ENCODE data around the gene USP37.

Gene USP37

GRCh38 chr2:218513676-218514075 lies 54.5 kb downstream of the USP37 start:
- Histone ChIP-seq H3K9me2 (replicated peaks; ENCODE audit: low read depth, low read length) (no peaks in the 10 kb centered on the region), H3K9me3 (ENCODE audit: insufficient read depth, low read depth, low read length) (no peaks in the 10 kb centered on the region), H4K20me1 (ENCODE audit: insufficient read depth, low read length, poor library complexity, severe bottlenecking) (peaks cover 3% of the 10 kb centered on the region), H3K4me1 (ENCODE audit: insufficient read depth, low read length, poor library complexity, severe bottlenecking) (no peaks in the 10 kb centered on the region), H3K27me3 (ENCODE audit: insufficient read depth, low read length, poor library complexity, severe bottlenecking) (no peaks in the 10 kb centered on the region), H2AFZ (ENCODE audit: low read length) (no peak overlapping the region), H3F3A (ENCODE audit: low read depth) (peaks cover 4% of the 10 kb centered on the region; the same call in 1 of the 2 replicates), H3K4me3 (ENCODE audit: low read length, poor library complexity, severe bottlenecking) (no peak overlapping the region), H3K79me2 (ENCODE audit: insufficient read depth, low read length) (peaks cover 30% of the 10 kb centered on the region; the same call in 1 of the 2 replicates), H3K9ac (ENCODE audit: low read depth, low read length, poor library complexity, severe bottlenecking) (no peak overlapping the region), H3K36me3 (ENCODE audit: insufficient read depth, low read length) (peaks cover 29% of the 10 kb centered on the region; the same call in 1 of the 2 replicates), H3K4me2 (ENCODE audit: low read depth, low read length, poor library complexity, severe bottlenecking) (no peak overlapping the region)
- no peak for TF ChIP-seq CTCF (conservative IDR thresholded peaks at IDR 0.05; ENCODE audit: low read length)
- no peak for TF ChIP-seq EZH2phosphoT487 (IDR thresholded peaks at IDR 0.05; ENCODE audit: borderline replicate concordance)

DNA sequence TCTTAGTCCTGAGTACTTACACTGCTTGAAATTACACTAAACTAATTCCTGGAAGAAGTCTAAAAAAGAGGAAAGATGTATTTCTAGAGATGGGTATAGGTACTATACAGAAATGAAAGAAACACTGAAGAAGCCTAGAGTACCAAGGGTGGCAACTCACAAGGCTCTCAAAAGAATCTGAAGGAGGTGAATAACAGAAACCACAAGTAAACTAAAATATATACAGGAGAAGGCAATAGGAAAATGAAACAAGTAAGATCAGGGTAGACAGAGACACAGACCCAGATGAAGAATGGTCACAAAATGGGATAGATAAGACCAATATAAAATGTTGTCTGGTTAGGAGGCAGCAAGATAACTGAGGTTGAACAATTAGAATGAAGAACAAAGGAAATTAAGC lies 59.9 kb downstream of the USP37 start:
- no peaks in the 10 kb centered on the region for H3K4me1 ChIP-seq (ENCODE audit: insufficient read depth, low read length, poor library complexity, severe bottlenecking)
- no peaks in the 10 kb centered on the region for H3K9me3 ChIP-seq (ENCODE audit: insufficient read depth, low read depth, low read length)
- peaks cover 3% of the 10 kb centered on the region for H4K20me1 ChIP-seq (ENCODE audit: insufficient read depth, low read length, poor library complexity, severe bottlenecking)
- no peak overlapping the region for H3K9ac ChIP-seq (ENCODE audit: low read depth, low read length, poor library complexity, severe bottlenecking)
- no peak for TF ChIP-seq EZH2phosphoT487 (IDR thresholded peaks at IDR 0.05; ENCODE audit: borderline replicate concordance)
- TF ChIP-seq CTCF (conservative IDR thresholded peaks at IDR 0.05; ENCODE audit: low read length), result no peak
- no peak overlapping the region for H3K4me3 ChIP-seq (ENCODE audit: low read length, poor library complexity, severe bottlenecking)
- no peak overlapping the region for H3K4me2 ChIP-seq (ENCODE audit: low read depth, low read length, poor library complexity, severe bottlenecking)
- H3K9me2 ChIP-seq (replicated peaks; ENCODE audit: low read depth, low read length), result no peaks in the 10 kb centered on the region
- H3K36me3 ChIP-seq (ENCODE audit: insufficient read depth, low read length), result peaks cover 56% of the 10 kb centered on the region; the same call in 1 of the 2 replicates
- H3K79me2 ChIP-seq (ENCODE audit: insufficient read depth, low read length), result peaks cover 8% of the 10 kb centered on the region; the same call in 1 of the 2 replicates
- H3K27me3 ChIP-seq (ENCODE audit: insufficient read depth, low read length, poor library complexity, severe bottlenecking), result no peaks in the 10 kb centered on the region
- H2AFZ ChIP-seq (ENCODE audit: low read length), result no peak overlapping the region
- no peaks in the 10 kb centered on the region for H3F3A ChIP-seq (ENCODE audit: low read depth)

DNA sequence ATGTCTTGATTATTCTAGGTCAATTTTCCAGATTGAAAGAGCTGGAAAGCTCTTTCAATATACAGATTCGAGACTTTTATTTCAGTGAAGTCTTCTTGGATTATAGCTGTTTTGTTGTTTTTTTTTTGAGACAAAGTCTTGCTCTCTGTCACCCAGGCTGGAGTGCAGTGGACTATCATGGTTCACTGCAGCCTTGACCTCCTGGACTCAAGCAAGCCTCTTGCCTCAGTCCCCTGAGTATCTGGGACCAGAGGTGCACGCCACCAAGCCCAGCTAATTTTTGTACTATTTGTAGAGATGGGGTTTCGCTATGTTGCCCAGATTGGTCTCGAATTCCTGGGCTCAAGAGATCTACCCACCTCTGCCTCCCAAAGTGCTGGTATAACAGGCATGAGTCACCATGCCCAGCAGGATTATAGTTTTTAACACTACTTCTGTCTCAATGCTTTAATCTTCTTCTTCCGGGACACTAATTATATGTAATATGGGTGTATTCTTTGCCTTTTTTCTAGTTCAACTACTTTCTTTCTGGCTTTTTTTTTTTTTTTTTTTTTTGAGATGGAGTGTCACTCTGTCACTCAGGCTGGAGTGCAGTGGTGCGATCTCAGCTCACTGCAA lies 62.3 kb downstream of the USP37 start:
- H3K4me2 ChIP-seq (ENCODE audit: low read depth, low read length, poor library complexity, severe bottlenecking), result no peak overlapping the region
- peaks cover 3% of the 10 kb centered on the region for H4K20me1 ChIP-seq (ENCODE audit: insufficient read depth, low read length, poor library complexity, severe bottlenecking)
- H3K79me2 ChIP-seq (ENCODE audit: insufficient read depth, low read length), result no peaks in the 10 kb centered on the region
- no peak overlapping the region for H2AFZ ChIP-seq (ENCODE audit: low read length)
- TF ChIP-seq CTCF (conservative IDR thresholded peaks at IDR 0.05; ENCODE audit: low read length) (no peak), EZH2phosphoT487 (IDR thresholded peaks at IDR 0.05; ENCODE audit: borderline replicate concordance) (no peak)
- H3K36me3 ChIP-seq (ENCODE audit: insufficient read depth, low read length), result peaks cover 73% of the 10 kb centered on the region; the same call in 1 of the 2 replicates
- no peak overlapping the region for H3K9ac ChIP-seq (ENCODE audit: low read depth, low read length, poor library complexity, severe bottlenecking)
- no peaks in the 10 kb centered on the region for H3K9me2 ChIP-seq (replicated peaks; ENCODE audit: low read depth, low read length)
- no peaks in the 10 kb centered on the region for H3F3A ChIP-seq (ENCODE audit: low read depth)
- no peaks in the 10 kb centered on the region for H3K27me3 ChIP-seq (ENCODE audit: insufficient read depth, low read length, poor library complexity, severe bottlenecking)
- no peaks in the 10 kb centered on the region for H3K4me1 ChIP-seq (ENCODE audit: insufficient read depth, low read length, poor library complexity, severe bottlenecking)
- H3K9me3 ChIP-seq (ENCODE audit: insufficient read depth, low read depth, low read length), result no peaks in the 10 kb centered on the region
- no peak overlapping the region for H3K4me3 ChIP-seq (ENCODE audit: low read length, poor library complexity, severe bottlenecking)

Data from Loucy (cell line).